Nucleus accumbens (tissue), 56 donors: ENCODE results near the gene ARHGEF16.

Source experiments
- DNase-seq, 56 donors: peaks; one replicate each; lab custom pipeline; 2025; lab: John Stamatoyannopoulos, UW

ARHGEF16 gene

DNA sequence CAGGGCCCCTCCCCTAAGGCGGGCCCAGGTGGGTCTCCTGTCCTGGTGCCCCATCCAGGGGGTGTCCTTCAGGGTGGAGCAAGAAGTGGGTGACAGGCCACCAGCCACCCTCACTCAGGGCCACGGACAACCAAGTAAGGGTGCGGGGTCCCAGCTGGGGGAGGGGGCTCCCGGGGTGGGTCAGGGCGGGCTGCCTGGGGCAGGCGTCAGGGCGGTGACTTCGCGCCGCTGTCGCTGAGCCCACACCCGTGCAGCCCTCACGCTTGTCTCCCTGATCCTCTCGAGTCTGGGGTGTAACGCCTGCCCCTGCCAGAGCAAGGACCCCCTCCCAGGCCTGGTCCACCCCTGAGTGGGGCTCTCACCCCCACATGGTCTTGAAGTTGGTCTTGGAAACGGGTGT lies 22.2 kb downstream of the ARHGEF16 start:
- no peak for DNase-seq

DNA sequence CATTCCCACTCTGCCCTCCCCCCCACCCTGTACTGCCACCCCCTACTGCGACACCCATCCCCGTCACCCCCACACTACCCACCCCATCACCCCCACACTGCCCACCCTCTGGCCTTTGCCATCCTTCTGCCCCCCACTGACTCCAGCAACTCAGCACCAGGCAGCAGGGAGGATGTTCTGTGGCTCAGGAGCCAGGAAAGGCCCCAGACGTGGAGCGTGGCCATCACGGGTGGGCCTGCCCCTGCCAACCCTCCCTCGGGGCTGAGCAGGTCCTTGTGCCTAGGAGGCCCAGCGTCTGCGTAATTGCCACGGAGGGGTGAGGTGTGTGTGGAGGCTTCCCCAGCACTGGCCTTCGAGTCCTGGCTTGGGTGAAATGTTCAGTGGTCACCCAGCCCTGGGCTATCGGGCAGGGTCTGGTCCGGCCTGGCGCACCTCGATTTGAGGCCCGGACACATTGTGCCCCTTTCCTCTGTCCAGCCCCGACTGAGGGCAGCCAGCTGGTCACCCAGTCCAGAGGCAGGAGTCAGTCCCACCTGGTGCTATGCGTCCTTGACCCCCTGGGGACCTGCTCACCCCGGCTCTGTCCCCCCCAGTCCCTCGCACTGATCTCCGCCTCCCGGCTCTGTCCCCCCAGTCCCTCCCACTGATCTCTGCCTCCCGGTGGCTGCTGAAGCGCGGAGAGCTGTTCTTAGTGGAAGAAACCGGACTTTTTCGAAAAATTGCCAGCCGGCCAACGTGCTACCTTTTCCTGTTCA lies 23.0 kb downstream of the ARHGEF16 start:
- DNase-seq = peak in 1 of 56 donors; percentile 34

DNA sequence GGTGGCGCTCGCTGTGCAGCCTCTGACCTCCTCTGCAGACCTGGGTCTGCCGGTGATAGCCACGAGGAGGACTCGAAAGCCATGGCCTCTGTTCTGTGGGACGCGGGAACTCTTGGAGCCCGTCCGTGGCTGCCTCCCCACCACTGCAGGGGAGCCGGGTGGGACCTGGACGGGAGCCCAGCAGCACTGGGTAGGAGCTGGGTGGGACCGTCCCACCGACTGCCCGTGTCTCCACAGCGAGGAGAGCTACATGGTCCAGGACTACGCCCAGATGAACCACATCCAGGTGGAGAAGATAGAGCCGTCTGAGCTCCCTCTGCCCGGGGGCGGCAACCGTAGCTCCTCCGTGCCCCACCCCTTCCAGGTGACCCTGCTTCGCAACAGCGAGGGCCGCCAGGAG lies 23.7 kb downstream of the ARHGEF16 start:
- no peak for DNase-seq

DNA sequence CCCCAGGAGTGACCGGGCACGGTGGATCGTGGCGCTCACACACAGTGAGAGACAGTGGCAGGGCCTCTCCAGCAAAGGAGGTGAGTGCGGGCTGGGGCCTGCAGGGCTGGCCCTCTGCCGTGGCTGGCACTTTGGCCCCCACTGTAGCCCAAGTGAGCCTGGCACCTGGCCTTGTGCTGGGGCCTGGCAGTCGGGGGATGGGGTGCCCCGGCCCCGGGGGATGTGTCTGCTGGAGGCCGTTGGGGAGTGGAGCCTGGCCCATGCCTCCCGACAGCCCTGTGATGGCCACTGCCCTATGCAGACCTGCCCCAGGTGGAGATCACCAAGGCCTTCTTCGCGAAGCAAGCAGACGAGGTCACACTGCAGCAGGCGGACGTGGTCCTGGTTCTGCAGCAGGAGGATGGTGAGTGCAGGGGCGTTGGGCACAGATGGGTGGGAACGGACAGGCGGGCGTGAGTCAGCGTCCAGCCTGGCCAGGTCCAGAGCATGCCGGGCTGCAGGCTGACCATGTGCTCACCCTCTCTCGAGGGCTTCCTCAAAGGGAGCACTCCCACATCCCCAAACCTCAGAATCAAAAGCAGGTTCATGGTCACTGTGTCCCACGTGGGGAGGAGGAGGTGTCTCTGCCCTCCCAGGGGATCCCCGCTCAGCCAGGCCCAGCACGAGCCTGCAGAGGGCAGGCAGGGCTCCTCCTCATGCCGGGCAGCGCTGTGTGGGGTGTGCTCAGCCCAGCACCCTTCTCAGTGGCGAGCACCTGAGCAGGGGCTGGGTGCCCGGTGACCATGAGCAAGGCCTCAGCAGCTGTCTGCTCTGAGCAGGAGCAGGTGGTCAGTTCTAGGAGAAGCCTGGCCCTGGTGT lies 25.3 kb downstream of the ARHGEF16 start:
- DNase-seq = no peak

DNA sequence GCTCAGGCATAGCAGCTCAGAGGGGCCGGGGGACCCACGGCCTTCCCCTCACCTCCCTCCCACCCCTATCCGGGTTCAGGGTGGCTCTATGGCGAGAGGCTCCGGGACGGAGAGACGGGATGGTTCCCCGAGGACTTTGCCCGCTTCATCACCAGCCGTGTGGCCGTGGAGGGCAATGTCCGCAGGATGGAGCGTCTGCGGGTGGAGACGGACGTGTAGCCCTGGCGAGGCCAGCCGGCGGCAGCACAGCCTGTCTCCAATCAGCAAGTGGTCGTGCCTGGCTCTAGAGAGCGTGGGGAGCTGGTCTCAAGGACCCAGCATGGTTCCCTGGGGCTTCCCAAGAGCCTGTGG lies 25.9 kb downstream of the ARHGEF16 start:
- DNase-seq = no peak

DNA sequence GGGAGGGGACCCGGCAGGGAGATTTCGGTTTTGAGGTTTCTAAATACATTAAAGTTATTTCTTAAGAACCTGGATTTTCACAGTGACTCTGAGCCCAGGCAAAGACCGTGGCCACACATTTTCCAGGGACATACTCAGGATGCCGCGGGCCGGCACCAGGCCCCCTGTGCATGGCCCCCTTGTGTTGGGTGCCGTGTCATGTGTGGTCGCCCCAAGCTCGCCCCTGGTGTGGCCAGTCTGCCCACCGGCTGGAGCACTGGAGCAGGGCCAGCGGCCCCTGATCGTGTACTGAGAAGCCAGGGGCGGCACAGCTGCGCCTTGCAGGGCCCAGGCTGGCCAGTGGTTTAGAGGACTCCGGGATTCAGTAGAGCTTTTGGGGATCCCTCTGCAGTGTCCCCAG lies 26.6 kb downstream of the ARHGEF16 start:
- DNase-seq = no peak

DNA sequence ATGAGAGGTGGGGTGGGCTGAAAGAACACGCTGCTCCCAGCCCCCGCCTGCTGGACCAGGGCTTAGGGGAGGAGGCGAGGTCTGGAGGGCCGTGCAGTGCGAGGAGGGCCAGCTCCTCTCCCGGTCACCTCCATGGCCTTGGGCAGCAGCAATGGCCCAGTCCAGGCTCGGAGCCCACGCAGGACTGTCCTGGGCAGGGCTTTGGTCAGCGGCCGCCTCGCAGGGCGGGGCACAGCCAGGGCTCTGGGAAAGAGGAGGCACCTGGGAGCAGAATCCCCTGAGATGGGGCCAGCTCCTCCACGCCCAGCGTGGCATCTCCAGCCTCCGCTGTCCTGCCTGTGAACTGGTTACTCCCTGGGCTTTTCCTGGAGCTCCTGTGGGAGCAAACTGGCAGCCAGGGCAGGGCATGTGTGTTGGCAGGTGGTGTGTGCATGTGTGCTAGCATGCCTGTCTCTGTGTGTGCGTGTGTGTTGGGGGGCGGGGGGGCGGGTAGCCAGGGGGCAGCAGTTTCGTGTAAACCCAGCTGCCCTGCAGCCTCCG lies 27.4 kb downstream of the ARHGEF16 start:
- no peak for DNase-seq

DNA sequence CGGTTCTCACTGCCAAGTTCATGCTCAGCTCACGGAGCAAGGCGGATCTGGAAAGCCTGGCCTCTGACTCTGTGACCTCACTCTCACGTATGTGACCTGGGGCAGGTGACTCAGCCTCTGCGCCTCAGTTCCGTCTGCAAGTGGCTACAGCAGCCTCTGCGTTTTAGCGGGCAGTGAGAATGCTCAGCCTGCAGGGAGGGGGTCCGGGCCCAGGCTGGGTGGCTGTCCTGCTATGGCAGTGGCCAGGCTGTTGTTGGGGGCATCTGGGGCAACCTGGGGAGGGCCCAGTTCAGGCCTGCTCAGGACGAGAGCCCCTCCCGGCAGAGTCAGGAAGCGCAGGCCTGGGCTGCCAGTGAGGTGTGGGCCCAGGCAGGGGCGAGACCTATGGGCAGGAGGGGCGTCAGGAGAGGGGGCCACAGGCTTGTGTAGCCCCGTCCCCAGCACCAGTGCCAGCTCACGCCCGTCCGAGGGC lies 27.9 kb downstream of the ARHGEF16 start:
- DNase-seq = no peak

DNA sequence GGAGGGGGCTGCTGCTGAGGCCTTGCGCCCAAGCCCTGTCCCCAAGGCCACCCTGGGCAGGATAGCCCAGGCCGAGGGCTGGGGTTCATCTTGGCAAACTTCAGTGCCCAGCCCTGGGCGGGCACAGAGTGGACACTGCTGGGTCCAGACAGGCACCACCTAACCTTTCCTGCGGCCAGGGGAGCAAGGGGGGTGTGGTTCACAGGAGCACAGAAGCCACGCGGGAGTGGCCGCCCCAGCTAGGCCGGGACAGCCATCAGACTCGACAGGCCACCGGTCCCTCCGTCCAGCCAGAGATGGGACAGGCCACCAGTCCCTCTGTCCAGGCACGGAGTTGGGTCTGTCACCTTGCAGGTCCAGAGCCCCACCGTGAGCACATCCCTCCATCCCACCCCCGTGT lies 28.9 kb downstream of the ARHGEF16 start:
- no peak for DNase-seq

DNA sequence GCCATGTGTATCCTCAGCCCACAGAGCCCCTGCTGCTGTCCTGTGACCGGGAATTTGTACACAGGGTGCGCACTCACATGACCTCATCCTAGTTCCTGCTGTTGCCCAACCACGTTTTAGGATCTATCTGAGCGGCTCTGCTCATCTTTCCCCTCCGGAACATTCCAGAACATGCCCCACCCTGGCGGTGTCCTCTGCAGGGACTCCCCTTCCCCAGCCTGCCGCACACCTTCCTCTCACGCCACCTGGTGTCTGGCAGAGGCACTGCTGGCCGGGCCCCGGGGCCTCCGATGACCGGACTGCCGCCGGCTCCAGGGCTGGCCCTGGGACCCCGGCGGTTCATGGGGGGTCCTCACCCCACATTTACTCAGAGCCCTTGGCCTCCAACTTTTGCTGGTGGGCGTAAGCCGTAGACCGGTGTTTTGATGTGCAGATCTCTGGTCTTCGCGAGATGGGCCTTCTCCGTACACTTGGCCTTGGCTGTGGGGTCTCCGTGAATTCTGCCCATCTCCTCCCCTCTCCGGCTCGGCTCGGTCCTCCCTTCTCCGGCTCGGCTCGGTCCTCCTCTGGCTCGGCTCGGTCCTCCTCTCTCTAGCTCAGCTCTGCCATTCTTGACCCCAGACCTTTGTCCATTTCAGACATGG lies 29.5 kb downstream of the ARHGEF16 start:
- peak in 22 of 56 donors; percentile 7 to 64 (median 24) for DNase-seq

DNA sequence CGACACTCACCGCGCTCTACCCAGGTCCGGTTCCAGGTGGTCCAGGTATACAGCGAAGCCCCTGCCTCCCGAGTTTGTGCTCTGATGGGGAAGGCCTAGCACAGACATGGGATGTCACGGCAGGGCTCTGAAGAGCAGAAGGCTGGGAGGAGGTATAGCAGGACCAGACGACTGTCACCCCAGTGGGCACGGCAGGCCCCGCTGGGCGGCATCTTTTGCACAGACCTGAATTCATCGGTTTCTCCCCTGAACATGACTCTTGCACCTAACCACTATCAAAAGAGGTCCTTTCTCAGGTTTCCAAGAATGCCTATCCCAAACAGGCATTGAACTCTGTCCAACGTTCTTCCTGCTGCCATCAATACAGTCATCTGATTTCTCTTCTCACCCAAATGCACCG lies 30.6 kb downstream of the ARHGEF16 start:
- DNase-seq = no peak

DNA sequence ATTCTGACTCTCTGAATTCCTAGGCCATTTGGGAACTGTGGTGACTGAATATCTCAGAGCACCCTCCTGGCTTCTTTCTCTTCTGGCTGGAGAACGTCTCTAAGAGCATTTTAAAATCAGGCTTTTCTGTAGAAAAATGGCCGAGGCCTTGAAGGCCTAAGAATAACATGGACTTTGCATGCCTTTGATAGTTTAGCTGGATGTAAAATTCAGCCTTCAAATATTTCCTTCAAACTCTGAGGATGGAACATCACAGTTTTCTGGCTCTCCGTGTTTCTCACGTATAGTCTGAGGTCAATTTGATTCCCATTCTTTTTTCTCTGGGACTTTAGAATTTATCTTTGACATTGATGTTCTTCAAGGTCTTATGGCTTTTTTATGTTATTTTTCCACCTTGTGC lies 34.0 kb downstream of the ARHGEF16 start:
- DNase-seq = no peak

DNA sequence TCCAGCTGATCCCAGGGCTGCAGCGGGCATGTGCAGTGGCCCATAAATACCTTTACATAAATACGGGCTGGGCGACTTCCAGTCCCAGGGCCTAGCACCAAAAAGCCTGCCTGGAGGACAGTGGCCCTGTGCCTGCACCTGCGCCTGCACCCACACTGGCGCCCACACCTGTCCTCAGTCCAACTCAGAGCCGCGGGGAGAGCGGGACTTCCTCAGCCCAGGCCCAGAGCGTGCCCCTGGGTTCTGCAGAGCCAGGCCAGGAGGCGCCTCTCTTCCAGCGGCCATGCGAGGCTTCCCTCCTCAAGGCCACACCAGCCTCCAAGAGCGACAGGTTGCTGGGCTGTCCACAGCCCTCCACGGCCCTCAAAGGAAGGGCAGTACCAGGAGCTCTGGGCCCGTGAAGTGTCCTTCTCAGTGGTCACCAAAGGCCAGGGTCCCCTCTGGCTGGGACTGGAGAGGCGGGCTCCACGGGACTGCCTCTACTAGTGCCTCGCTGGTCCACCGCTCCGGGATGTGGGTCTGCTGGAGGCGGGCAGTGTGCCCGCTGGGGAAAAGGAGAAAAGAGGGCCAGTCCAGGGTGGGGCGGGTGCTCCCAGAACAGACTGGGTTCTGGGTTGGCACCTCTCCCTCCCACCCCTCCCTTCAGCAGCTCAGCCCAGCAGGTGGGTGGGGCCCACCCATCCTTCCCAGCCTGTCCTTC lies 35.7 kb downstream of the ARHGEF16 start:
- no peak for DNase-seq

DNA sequence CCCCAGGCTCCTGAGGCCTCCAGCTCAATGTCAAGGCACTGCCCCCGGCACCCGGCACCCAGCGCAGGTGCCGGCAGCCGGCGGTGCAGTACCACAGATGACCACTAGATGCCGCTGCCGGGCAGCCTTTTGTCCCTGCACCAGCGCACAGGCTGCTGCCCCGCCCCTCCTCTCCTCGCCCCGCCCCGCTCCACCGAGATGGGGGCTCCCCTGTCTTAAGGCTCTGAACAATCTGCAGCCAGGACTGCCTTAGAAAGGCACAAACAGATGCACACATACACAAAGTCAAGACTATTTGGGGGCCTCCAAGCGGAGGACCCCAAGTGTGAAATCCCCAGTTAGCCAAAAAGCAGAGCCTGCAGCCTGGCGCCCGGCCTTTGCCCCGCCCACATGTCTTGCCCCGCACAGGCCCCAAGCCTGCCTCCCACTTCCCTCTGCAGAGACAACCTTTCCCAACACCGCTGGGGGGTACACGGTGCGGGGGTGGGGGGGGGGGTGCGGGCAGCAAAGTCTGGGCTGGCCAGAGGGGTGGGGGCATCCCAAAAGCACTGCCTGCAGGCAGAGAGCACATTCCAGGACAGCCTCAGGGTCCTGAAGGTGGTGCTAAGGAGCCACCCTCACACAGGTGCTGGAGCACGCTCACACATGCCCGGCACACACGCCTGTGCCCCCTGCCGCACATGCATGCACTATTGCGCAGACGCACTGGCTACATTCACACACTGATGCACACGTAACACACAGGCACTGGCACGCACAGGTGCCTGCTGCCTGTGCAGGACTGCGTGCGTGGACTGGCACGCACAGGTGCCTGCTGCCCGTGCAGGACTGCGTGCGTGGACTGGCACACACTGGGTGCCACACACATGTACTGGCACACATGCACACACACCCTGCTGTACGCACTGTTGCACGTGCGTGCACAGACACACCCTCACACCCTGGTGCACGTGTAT lies 37.1 kb downstream of the ARHGEF16 start:
- peak in 48 of 56 donors; percentile 13 to 87 (median 54) for DNase-seq

DNA sequence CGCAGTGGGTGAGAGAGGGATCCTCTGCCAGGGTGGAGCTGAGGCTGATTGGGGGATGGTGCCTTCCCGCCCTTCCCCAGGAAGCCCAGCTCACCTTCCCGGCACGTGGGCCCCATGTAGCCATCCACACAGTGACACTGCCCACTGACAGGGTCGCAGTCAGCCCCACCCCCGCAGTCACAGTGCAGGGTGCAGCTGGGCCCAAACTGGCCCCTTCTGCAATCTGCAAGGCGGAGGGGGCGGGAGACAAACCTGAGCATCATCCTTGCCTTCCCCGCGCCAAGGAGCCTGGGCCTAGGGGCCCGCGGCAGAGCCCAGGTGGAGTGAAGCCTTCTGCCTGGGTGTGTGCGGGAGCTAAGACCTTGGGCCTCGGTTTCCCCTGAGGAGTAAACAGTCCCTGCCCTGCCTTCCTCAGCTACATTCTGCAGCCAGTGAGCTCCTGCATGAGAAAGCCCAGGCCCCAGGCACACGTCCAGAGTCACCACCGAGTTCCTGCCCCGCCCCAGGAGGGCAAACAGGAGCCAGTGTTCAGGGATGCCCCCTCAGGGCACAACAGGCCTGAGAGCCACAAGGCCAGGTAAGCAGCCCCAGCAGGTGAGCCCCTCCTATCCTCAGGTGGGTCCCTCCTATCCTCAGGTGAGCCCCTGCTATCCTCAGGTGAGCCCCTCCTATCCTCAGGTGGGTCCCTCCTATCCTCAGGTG lies 38.2 kb downstream of the ARHGEF16 start:
- DNase-seq = no peak

DNA sequence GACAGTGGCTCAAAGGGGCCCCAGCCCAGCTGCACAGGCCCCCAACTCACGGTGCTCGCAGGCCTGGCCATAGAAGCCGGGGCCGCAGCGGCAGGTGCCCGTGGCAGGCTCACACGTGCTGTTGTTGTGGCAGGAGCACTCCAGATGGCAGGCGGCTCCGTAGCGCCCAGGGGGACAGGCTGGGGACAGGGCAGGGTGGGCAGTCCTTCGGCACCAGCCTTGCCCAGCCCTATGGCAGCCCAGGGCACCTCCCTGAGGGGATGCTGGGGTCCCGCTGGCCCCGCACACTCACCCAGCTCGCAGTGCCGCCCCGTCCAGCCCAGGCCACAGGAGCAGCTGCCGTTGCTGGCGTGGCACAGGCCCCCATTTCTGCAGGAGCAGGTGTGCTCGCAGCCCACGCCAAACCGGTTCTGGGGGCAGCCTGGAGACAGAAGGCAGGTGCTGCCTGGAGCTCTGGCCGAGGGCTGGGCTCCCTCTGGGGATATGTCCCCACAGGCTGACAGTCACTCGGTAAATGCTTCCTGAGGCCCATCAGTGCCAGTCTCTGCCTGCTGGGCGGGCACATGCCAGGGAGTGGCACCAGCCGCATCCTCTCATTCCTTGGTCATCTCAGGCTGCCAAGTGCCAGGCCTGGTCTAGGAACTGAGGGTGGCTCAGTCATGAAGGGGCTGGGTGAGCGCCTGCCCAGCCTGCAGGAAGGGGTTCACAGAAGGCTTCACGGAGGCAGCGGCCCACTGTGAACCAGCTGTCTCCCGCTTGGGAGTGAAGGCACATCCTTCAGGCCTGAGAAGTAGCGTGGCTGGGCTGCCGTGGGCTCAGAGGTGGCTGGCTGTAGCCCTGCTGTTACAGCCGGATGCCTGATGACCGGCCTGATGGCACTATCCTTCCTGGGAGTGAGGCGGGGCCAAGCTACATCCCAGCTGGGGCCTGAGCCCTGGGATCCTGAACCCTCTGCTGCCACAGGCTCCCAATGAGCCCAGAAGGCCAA lies 40.1 kb downstream of the ARHGEF16 start:
- DNase-seq = no peak
